Measurements from ENCODE around the gene LY86.

The LY86 gene

GRCh38 chr6:6685249-6686040 is 96.9 kb downstream of the LY86 start:
- DNase-seq: no peak

GRCh38 chr6:6686176-6686575 is 97.7 kb downstream of the LY86 start:
- DNase-seq: no peak

GRCh38 chr6:6686748-6687601 is 98.5 kb downstream of the LY86 start:
- DNase-seq: peak; percentile 97

GRCh38 chr6:6688283-6688682 is 99.8 kb downstream of the LY86 start:
- no peak for DNase-seq

GRCh38 chr6:6688951-6689350 is 100.4 kb downstream of the LY86 start:
- no peak for DNase-seq

DNA sequence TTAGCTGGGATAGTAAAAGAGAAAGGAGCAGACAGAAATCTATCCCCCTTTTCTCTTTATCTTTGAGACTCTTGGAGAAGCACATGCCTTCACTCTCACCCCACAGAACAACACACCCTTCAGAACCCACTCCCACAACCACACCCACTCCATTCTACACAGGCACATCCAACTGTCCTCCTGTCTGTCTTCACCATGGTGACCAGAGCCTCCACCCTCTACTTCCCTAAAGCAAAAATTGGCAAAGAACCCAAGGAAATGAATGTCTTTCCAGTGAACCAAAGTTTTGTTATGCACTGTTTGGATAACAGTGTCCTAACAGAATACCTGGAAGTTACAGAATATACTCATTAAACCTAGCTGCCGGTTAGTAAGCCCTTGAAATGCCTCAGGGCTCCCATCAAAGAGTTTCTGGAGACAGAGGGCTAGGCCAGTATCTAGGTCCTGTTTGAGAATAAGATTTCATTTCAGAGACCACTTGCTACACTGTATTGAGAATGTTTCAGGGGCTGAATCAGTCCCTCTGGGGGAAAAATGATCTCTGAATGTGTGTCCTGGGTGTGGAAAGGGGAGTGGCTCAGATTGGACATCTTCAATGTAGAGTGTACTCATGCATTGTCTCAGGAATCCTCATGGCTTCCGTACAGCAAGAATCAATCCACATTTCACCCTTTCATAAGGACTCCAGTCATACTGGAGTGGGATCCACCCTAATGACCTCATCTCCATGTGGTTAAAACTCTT is 101.1 kb downstream of the LY86 start:
- DNase-seq: no peak

DNA sequence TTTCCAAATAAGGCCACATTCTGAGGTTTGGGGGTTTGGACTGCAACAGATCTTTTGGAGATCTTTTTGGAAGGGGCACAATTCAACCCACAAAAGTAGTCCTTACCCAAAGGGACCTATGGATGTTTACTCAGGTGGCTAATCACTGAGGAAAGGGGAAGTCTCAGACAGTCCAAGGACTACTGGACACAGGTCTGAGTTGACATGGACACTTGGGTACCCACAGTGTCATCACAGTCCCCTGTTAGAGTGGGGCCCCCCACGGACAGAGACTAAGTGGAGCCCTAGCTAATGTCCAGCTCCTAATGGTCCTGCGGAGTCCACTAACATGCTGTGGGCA is 101.6 kb downstream of the LY86 start:
- no peak for DNase-seq

DNA sequence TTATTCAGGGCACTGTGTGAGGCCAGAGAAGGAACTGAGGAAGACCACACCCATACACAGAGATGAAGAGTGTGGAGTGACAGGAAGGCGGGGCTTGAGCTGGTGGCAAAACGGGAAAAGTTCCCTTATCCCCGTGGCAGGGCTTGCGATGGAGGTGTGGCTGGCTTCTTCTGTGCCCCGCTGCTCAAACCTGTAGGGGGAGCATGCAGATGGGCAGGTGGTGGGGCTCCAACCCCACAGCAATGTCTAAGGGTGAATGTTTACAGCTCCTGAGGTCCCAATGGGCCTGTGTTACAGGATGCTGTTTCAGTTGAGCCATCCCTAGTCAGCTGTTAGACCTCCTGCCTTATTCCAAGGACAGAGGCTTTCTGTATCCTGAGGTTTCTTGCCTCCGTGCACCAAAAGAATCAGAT is 105.9 kb downstream of the LY86 start:
- peak; percentile 52 for DNase-seq

- peak; percentile 44 for DNase-seq
These were observed 106.5 kb downstream of the LY86 start for GRCh38 chr6:6694825-6695624.

DNA sequence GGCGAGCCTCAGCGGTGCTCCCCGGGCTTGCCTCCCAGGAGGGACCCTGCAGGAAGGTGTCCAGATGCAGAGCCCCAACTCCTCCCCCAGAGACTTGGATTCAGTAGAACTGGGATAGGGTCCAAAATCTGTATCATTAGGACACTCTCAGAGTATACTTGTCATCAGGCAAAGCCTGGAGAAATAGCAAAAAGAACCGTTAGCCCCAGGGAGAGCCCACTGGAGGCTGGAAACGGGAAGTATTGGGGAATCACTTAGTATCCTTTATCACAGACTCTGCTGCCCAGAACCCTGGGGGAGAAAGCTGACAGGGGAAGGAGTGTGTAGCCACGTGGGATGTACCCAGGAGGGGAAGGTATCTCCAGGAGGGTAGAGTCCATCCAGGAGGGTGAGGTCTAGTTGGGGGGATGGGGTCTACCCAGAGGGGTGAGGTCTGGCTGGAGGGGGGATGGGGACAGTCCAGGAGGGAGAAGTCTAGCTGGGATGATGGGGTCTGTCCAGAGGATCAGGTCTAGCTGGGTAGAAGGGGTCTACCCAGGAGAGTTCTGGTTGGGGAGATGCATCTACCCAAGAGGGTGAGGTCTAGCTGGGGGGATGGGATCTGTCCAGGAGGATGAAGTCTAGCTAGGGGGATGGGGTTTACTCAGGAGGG is 107.2 kb downstream of the LY86 start:
- DNase-seq: peak; percentile 19

- no peak for DNase-seq
These were observed 108.5 kb downstream of the LY86 start for GRCh38 chr6:6696867-6697531.

- peak; percentile 49 for DNase-seq
These were observed 109.1 kb downstream of the LY86 start for GRCh38 chr6:6697620-6698019.

GRCh38 chr6:6699741-6700367 is 111.3 kb downstream of the LY86 start:
- DNase-seq: peak; percentile 94

GRCh38 chr6:6700407-6701270 is 112.1 kb downstream of the LY86 start:
- DNase-seq: no peak

GRCh38 chr6:6701864-6702263 is 113.3 kb downstream of the LY86 start:
- peak; percentile 45 for DNase-seq

- no peak for DNase-seq
These were observed 115.2 kb downstream of the LY86 start for GRCh38 chr6:6703699-6704098.
